HepG2 (cell line): ENCODE measurements around the gene DSG2. TPM values are rescaled to one million over a fixed set of nuclear protein-coding genes. Genes with fewer than 3 reads are reported as not detected.

ENCODE experiments used
- ADNP ChIP-seq: sonication (generic); formaldehyde crosslinking; IDR thresholded peaks from 2 replicates; pipeline ENCODE4 v1.4.0; 2020; ENCODE audit warnings: missing genetic modification reagents
- DR1 ChIP-seq: sonication (generic); formaldehyde crosslinking; IDR thresholded peaks from 2 replicates; pipeline ENCODE4 v1.8.0; 2021; ENCODE audit warnings: mild to moderate bottlenecking, missing genetic modification reagents, inconsistent platforms
- HHEX ChIP-seq: IDR thresholded peaks from 2 replicates; pipeline ENCODE4 v1.6.1; 2016; ENCODE audit warnings: control low read depth
- KLF15 ChIP-seq: sonication (generic); formaldehyde crosslinking; IDR thresholded peaks from 2 replicates; pipeline ENCODE4 v1.8.1; 2023; ENCODE audit warnings: borderline replicate concordance, mild to moderate bottlenecking, inconsistent platforms, missing genetic modification reagents, mixed read lengths
- MXI1 ChIP-seq: IDR thresholded peaks from 3 replicates; pipeline ENCODE4 v1.6.1; 2012; ENCODE audit warnings: low read depth, low read length, inconsistent platforms, borderline replicate concordance
- PCBP1 ChIP-seq: fragments of 200-400 bp; formaldehyde crosslinking; IDR thresholded peaks from 2 replicates; pipeline ENCODE4 v1.6.1; 2017; ENCODE audit warnings: mild to moderate bottlenecking, low read depth, low read length, borderline replicate concordance
- PRMT3 ChIP-seq: sonication (generic); formaldehyde crosslinking; IDR thresholded peaks from 2 replicates; pipeline ENCODE4 v1.8.1; 2022; ENCODE audit warnings: low read depth, mild to moderate bottlenecking, moderate library complexity, missing genetic modification reagents, borderline replicate concordance
- RBM39 ChIP-seq: fragments of 200-400 bp; formaldehyde crosslinking; IDR thresholded peaks from one replicate; pipeline ENCODE4 v1.6.1; 2018; ENCODE audit warnings: antibody characterized with exemption, mild to moderate bottlenecking, low read depth, low read length; ENCODE audit not compliant: poor library complexity, severe bottlenecking
- TGIF2 ChIP-seq: IDR thresholded peaks from 2 replicates; pipeline ENCODE4 v1.6.1; 2016; ENCODE audit warnings: control low read depth, missing compliant biosample characterization
- U2AF2 ChIP-seq: fragments of 200-400 bp; formaldehyde crosslinking; IDR thresholded peaks from 2 replicates; pipeline ENCODE4 v1.6.1; 2017; ENCODE audit warnings: low read depth, mild to moderate bottlenecking, low read length
- ZFP36L1 ChIP-seq: sonication (generic); formaldehyde crosslinking; IDR thresholded peaks from 2 replicates; pipeline ENCODE4 v1.8.0; 2022; ENCODE audit warnings: mild to moderate bottlenecking, missing genetic modification reagents, moderate library complexity
- ZNF160 ChIP-seq: sonication (generic); formaldehyde crosslinking; IDR thresholded peaks from 2 replicates; pipeline ENCODE4 v1.8.0; 2022; ENCODE audit warnings: mild to moderate bottlenecking, inconsistent platforms, missing genetic modification reagents
- ZNF224 ChIP-seq: sonication (generic); formaldehyde crosslinking; IDR thresholded peaks from 2 replicates; pipeline ENCODE4 v1.5.0; 2020; ENCODE audit warnings: mild to moderate bottlenecking, missing genetic modification reagents
- ZNF296 ChIP-seq: sonication (generic); formaldehyde crosslinking; conservative IDR thresholded peaks from 2 replicates; pipeline ENCODE4 v1.5.0; 2020; ENCODE audit warnings: mild to moderate bottlenecking, missing genetic modification reagents
- ZNF333 ChIP-seq: sonication (generic); formaldehyde crosslinking; IDR thresholded peaks from 2 replicates; pipeline ENCODE4 v1.4.0; 2020; ENCODE audit warnings: mild to moderate bottlenecking, missing genetic modification reagents, borderline replicate concordance
- ZNF337 ChIP-seq: sonication (generic); formaldehyde crosslinking; IDR thresholded peaks from 2 replicates; pipeline ENCODE4 v1.5.1; 2020; ENCODE audit warnings: missing genetic modification reagents, low read depth, mild to moderate bottlenecking, borderline replicate concordance
- ZNF510 ChIP-seq: sonication (generic); formaldehyde crosslinking; IDR thresholded peaks from 2 replicates; pipeline ENCODE4 v1.4.0; 2020; ENCODE audit warnings: low read depth, mild to moderate bottlenecking, missing genetic modification reagents
- polyA plus RNA-seq, 8 experiments: library from polyadenylated mRNA; depleted of rRNA in 3 of 8; stranded (reverse) in 7 of 8; unstranded in 1 of 8; fragments of >200 nt; fragmentation: Illumina TruSeq in 4 of 8; extraction: Trizol in 4 of 8; gene quantifications; 2 replicates each; pipeline versions ENCODE4 v1.2.1 to v1.2.3, GENCODE V29; 2011 to 2016; ENCODE audit warnings: low read depth in 4 of 8, missing spikeins in 1 of 8, mixed read lengths in 1 of 8; ENCODE audit not compliant: insufficient read depth in 1 of 8
- total RNA-seq, 5 experiments: library from RNA; depleted of rRNA; stranded (reverse); fragments of >200 nt; fragmentation: Illumina TruSeq; extraction: Trizol; gene quantifications; 2 replicates each; pipeline ENCODE4 v1.2.3, GENCODE V29; 2016; ENCODE audit warnings: low read depth in 1 of 5
- TF ChIP-seq, protein P1 (sequence below): sonication (generic); formaldehyde crosslinking; IDR thresholded peaks from 2 replicates; pipeline ENCODE4 v1.5.0; 2020; ENCODE audit warnings: missing genetic modification reagents
- TF ChIP-seq, protein P2 (sequence below): sonication (generic); formaldehyde crosslinking; IDR thresholded peaks from 2 replicates; pipeline ENCODE4 v1.8.0; 2022; ENCODE audit warnings: mild to moderate bottlenecking, missing genetic modification reagents; ENCODE audit not compliant: insufficient replicate concordance
- TF ChIP-seq, protein P3 (sequence below): sonication (generic); formaldehyde crosslinking; IDR thresholded peaks from 2 replicates; pipeline ENCODE4 v1.5.0; 2020; ENCODE audit warnings: mild to moderate bottlenecking, missing genetic modification reagents
- TF ChIP-seq, protein P4 (sequence below): IDR thresholded peaks from 2 replicates; pipeline ENCODE4 v1.6.1; 2016; ENCODE audit warnings: low read depth, borderline replicate concordance

The DSG2 gene
- total and polyA plus RNA-seq, 2 of the 13 experiments (the other 11 are each of a cell fraction or from before 2014, with no cell fraction given) = 23.3 to 66.7 TPM

- TF ChIP-seq ZNF160 = 0 out of 2 replicates have a peak, but pooled peaks have one; percentile 73
- TF ChIP-seq RBM39 = no peak
- no peak for TF ChIP-seq TGIF2 (CRISPR knock-in tag)
- no peak for TF ChIP-seq ZNF510 (CRISPR knock-in tag)
- no peak for TF ChIP-seq ZNF296 (CRISPR knock-in tag)
- TF ChIP-seq HHEX (CRISPR knock-in tag) = no peak
- TF ChIP-seq, protein P1, sequence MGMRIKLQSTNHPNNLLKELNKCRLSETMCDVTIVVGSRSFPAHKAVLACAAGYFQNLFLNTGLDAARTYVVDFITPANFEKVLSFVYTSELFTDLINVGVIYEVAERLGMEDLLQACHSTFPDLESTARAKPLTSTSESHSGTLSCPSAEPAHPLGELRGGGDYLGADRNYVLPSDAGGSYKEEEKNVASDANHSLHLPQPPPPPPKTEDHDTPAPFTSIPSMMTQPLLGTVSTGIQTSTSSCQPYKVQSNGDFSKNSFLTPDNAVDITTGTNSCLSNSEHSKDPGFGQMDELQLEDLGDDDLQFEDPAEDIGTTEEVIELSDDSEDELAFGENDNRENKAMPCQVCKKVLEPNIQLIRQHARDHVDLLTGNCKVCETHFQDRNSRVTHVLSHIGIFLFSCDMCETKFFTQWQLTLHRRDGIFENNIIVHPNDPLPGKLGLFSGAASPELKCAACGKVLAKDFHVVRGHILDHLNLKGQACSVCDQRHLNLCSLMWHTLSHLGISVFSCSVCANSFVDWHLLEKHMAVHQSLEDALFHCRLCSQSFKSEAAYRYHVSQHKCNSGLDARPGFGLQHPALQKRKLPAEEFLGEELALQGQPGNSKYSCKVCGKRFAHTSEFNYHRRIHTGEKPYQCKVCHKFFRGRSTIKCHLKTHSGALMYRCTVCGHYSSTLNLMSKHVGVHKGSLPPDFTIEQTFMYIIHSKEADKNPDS (CRISPR knock-in tag) = no peak
- no peak for TF ChIP-seq ADNP
- peak; percentile 68; the same call in 1 of the 2 replicates for TF ChIP-seq DR1
- TF ChIP-seq MXI1 = 0 out of 3 replicates have a peak, but pooled peaks have one; percentile 28
- TF ChIP-seq, protein P2, sequence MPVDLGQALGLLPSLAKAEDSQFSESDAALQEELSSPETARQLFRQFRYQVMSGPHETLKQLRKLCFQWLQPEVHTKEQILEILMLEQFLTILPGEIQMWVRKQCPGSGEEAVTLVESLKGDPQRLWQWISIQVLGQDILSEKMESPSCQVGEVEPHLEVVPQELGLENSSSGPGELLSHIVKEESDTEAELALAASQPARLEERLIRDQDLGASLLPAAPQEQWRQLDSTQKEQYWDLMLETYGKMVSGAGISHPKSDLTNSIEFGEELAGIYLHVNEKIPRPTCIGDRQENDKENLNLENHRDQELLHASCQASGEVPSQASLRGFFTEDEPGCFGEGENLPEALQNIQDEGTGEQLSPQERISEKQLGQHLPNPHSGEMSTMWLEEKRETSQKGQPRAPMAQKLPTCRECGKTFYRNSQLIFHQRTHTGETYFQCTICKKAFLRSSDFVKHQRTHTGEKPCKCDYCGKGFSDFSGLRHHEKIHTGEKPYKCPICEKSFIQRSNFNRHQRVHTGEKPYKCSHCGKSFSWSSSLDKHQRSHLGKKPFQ = no peak
- no peak for TF ChIP-seq PCBP1
- TF ChIP-seq, protein P3, sequence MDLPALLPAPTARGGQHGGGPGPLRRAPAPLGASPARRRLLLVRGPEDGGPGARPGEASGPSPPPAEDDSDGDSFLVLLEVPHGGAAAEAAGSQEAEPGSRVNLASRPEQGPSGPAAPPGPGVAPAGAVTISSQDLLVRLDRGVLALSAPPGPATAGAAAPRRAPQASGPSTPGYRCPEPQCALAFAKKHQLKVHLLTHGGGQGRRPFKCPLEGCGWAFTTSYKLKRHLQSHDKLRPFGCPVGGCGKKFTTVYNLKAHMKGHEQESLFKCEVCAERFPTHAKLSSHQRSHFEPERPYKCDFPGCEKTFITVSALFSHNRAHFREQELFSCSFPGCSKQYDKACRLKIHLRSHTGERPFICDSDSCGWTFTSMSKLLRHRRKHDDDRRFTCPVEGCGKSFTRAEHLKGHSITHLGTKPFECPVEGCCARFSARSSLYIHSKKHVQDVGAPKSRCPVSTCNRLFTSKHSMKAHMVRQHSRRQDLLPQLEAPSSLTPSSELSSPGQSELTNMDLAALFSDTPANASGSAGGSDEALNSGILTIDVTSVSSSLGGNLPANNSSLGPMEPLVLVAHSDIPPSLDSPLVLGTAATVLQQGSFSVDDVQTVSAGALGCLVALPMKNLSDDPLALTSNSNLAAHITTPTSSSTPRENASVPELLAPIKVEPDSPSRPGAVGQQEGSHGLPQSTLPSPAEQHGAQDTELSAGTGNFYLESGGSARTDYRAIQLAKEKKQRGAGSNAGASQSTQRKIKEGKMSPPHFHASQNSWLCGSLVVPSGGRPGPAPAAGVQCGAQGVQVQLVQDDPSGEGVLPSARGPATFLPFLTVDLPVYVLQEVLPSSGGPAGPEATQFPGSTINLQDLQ (CRISPR knock-in tag) = no peak
- TF ChIP-seq PRMT3 (CRISPR knock-in tag) = no peak
- no peak for TF ChIP-seq ZNF224 (CRISPR knock-in tag)
- TF ChIP-seq ZNF333 (CRISPR knock-in tag) = no peak
- TF ChIP-seq ZNF337 (CRISPR knock-in tag) = no peak
- no peak for TF ChIP-seq ZFP36L1 (CRISPR knock-in tag)
- TF ChIP-seq, protein P4, sequence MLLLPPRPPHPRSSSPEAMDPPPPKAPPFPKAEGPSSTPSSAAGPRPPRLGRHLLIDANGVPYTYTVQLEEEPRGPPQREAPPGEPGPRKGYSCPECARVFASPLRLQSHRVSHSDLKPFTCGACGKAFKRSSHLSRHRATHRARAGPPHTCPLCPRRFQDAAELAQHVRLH = 0 out of 2 replicates have a peak, but pooled peaks have one; percentile 54
- TF ChIP-seq U2AF2 = no peak
- TF ChIP-seq KLF15 (CRISPR knock-in tag) = no peak
Observed at GRCh38 chr18:31591628-31592027, 93.7 kb downstream of the DSG2 start, which contains the start of gene TTR (continued).
